ENCODE data around the gene ARFRP1. TPM values are rescaled to one million over a fixed set of nuclear protein-coding genes. Genes with fewer than 3 reads are reported as not detected.

ARFRP1 gene
- total and polyA plus RNA-seq, 12 donors: 34.9 to 59.1 (median 40.0) TPM

DNA sequence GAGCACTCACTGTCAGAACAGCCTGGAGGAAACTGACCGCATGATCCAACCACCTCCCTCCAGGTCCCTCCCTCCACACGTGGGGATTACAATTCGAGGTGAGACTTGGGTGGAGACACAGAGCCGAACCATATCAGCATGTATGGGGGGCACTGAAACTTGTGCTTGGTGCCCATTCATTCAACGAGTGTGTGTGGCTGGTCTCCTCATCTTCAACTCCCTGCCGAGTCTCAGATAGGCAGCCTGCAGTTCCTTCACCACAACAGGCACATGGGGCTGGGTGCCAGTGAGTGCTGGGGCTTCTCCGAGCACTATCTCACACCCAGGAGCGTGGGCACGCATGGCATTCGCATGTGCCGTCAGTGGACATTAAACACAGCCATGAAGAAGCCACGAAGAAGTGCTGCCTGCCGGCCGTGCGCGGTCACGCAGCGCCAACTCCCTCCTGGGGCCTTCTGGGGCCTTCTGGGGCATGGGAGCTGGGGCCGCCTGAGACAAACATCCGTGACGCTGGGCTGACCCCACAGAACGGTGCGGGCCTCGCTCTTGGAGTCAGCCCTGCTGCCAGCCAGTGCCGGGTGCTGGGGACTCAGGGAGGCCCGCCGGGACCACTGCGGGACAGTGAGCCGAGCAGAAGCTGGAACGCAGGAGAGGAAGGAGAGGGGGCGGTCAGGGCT, 50.4 kb downstream of the ARFRP1 start:
- no peak for DNase-seq
- intact Hi-C loops (cut with DNase I): loop anchor here in 2 of 10 donors (5.0 to 10.0 kb wide), 2 partner anchors 50 to 77 kb away; partner anchors contain the start of genes ARFRP1 (in 1 of the 2), LIME1 (in 1 of the 2), SLC2A4RG (in 1 of the 2) and ZGPAT (in 1 of the 2)
- H3K4me1 ChIP-seq: peaks cover 11 to 40% (median 33%) of the 10 kb centered on the region in 9 donors
- WGBS, 2 donors: 38 to 46% methylated on average over 31 of the region's 31 CpGs
- peaks cover 0 to 24% (median 4%) of the 10 kb centered on the region in 9 donors for H3K36me3 ChIP-seq
- no peaks in the 10 kb centered on the region for H3K9me3 ChIP-seq
- H3K27ac ChIP-seq: peak overlapping the region; percentile 73 to 95 (median 90)
- peak in 3 of 8 donors; percentile 0 to 12 (median 0) for ATAC-seq
- H3K4me3 ChIP-seq: peak overlapping the region; percentile 38 to 89 (median 72)
- H3K27me3 ChIP-seq: peaks cover 0 to 7% (median 2%) of the 10 kb centered on the region in 7 donors
- TF ChIP-seq, protein P1, sequence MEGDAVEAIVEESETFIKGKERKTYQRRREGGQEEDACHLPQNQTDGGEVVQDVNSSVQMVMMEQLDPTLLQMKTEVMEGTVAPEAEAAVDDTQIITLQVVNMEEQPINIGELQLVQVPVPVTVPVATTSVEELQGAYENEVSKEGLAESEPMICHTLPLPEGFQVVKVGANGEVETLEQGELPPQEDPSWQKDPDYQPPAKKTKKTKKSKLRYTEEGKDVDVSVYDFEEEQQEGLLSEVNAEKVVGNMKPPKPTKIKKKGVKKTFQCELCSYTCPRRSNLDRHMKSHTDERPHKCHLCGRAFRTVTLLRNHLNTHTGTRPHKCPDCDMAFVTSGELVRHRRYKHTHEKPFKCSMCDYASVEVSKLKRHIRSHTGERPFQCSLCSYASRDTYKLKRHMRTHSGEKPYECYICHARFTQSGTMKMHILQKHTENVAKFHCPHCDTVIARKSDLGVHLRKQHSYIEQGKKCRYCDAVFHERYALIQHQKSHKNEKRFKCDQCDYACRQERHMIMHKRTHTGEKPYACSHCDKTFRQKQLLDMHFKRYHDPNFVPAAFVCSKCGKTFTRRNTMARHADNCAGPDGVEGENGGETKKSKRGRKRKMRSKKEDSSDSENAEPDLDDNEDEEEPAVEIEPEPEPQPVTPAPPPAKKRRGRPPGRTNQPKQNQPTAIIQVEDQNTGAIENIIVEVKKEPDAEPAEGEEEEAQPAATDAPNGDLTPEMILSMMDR (IDR thresholded peaks at IDR 0.05): no peak

- WGBS, 2 donors: 88 to 89% methylated on average over 3 of the region's 3 CpGs
- peaks cover 0 to 15% (median 0%) of the 10 kb centered on the region in 9 donors for H3K36me3 ChIP-seq
- TF ChIP-seq, protein P1 (IDR thresholded peaks at IDR 0.05): no peak
- DNase-seq (no peak), ATAC-seq (no peak)
- no peak overlapping the region for H3K4me3 ChIP-seq
- no peaks in the 10 kb centered on the region for H3K9me3 ChIP-seq
- H3K27me3 ChIP-seq: peaks cover 0 to 17% (median 6%) of the 10 kb centered on the region in 7 donors
- intact Hi-C loops (cut with DNase I): loop anchor here in 2 of 10 donors (5.0 to 10.0 kb wide), 2 partner anchors 51 to 78 kb away; partner anchors contain the start of genes ARFRP1 (in 1 of the 2), LIME1 (in 1 of the 2), SLC2A4RG (in 1 of the 2) and ZGPAT (in 1 of the 2)
- peaks cover 18 to 50% (median 42%) of the 10 kb centered on the region in 9 donors for H3K4me1 ChIP-seq
- no peak overlapping the region for H3K27ac ChIP-seq
Measured at GRCh38 chr20:63656451-63656850, 51.3 kb downstream of the ARFRP1 start.

DNA sequence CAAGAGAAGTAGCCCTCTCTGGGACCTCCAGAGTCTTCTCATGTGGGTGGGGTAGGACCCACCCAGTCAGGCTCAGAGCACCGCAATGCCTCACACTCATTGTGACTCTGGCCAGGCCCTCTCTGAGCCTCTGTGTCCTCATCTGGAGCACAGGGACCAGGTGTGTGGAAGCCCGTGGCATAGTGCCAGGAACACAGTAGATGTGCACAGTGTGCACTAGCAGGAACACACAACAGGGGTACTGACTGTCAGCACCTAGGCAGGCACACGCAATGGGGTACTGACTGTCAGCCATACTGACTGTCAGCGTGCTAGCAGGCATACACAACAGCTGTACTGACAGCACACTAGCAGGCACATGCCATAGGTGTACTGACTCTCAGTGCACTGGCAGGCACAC, 52.5 kb downstream of the ARFRP1 start:
- 64 to 88% methylated on average over 4 of the region's 4 CpGs for WGBS, 2 donors
- TF ChIP-seq, protein P1 (IDR thresholded peaks at IDR 0.05): no peak
- intact Hi-C loops (cut with DNase I): loop anchor here in 2 of 10 donors (5.0 to 10.0 kb wide), 2 partner anchors 52 to 80 kb away; partner anchors contain the start of genes ARFRP1 (in 1 of the 2), LIME1 (in 1 of the 2), SLC2A4RG (in 1 of the 2) and ZGPAT (in 1 of the 2)
- Histone ChIP-seq H3K27ac (no peak overlapping the region), H3K27me3 (peaks cover 0 to 23% (median 10%) of the 10 kb centered on the region in 7 donors), H3K4me3 (no peak overlapping the region), H3K9me3 (no peaks in the 10 kb centered on the region), H3K4me1 (peaks cover 18 to 53% (median 45%) of the 10 kb centered on the region in 9 donors), H3K36me3 (peaks cover 0 to 4% (median 0%) of the 10 kb centered on the region in 9 donors)
- ATAC-seq (no peak), DNase-seq (no peak)

DNA sequence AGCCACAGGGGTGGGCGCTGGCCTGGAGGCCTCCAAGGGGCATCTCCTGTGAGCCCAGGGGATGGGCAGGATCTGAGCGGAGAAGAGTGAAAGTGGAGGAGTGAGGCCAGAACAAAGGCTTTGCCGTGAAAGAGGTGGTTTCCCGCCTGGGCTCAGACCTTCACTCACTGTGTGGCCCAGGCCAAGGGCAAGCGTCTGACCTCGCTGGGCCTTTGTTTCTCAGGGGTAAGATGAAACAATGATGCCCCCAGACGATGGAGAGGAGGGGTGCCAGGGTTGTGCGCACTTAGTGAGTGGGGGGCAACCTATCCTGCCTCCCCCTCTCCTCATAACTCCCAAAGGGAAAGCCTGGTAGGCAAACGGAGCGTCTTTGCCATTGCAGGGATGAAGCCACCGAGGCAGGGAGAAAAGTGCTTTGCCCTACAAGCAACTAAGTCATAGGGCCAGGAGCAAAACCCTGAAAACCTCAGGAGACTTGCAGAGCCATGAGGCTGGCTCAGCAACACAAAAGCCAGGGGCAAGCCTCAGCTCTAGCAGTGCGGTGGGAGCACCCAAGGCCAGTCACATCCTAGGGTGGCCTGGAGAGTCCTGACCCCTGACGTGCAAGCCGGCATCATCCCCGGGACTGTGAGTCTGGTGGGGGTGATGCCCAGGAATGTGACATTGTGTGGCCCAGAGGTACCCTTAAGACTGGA, 53.7 kb downstream of the ARFRP1 start:
- Histone ChIP-seq H3K4me3 (peak overlapping the region in 9 of 10 donors; percentile 16 to 66 (median 63)), H3K27ac (peak overlapping the region in 8 of 10 donors; percentile 60 to 83 (median 76)), H3K27me3 (peaks cover 0 to 23% (median 10%) of the 10 kb centered on the region in 7 donors), H3K9me3 (no peaks in the 10 kb centered on the region), H3K4me1 (peaks cover 14 to 44% (median 38%) of the 10 kb centered on the region in 9 donors), H3K36me3 (no peaks in the 10 kb centered on the region)
- WGBS, 2 donors: 49 to 55% methylated on average over 14 to 15 of the region's 15 CpGs
- intact Hi-C loops (cut with DNase I): loop anchor here in 1 of 10 donors (10.0 kb wide), 1 partner anchor 81 kb away; the partner anchor contains the start of genes LIME1 and SLC2A4RG
- no peak for DNase-seq
- TF ChIP-seq, protein P1 (IDR thresholded peaks at IDR 0.05): no peak
- no peak for ATAC-seq

Data from heart right ventricle (tissue), 16 donors.